ENCODE data around the gene DGKI. TPM values are rescaled to one million over a fixed set of nuclear protein-coding genes. Genes with fewer than 3 reads are reported as not detected.

The DGKI gene
- total and polyA plus RNA-seq, 2 of the 13 experiments (the other 11 are each of a cell fraction or from before 2014, with no cell fraction given), result 0.09 to 0.17 TPM

DNA sequence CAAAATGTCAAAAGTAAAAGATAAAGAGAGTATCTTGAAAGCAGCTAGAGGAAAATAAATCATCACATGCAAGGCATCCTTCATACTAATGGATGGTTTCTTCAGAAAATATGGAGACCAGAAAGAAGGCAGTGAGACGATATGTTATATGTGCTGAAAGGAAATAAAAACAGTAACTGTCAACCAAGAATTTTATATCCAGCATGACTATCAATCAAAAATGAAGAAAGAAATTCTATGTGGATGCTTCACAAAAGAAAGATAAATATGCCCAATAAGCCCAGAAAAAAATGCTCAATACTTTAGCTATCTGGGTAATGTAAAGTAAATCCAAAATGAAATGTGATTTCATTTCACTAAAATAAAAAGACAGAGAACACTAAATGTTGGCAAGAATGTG lies 142.1 kb downstream of the DGKI start:
- FAIRE-seq, result no peak
- intact Hi-C loops (cut with micrococcal nuclease; ENCODE audit: unreplicated experiment) (no loop called here), in situ Hi-C loops (cut with HindIII; ENCODE audit: extremely low pct_ligation_motif_present, low pct_unique_long_range_greater_than_20kb) (no loop called here)
- POLR2A ChIA-PET, result no interaction called here
- Histone ChIP-seq H3K27me3 (ENCODE audit: control insufficient read depth in 1 of 2, insufficient read depth in 2 of 2, low read length in 2 of 2) (peaks cover 0 to 19% of the 10 kb centered on the region in 2 experiments; a peak in 2 of 5 replicates), H3K4me3 (replicated peaks in 1 of 3; ENCODE audit: insufficient read depth in 1 of 3, low read depth in 2 of 3, low read length in 3 of 3) (no peak overlapping the region), H4K20me1 (ENCODE audit: insufficient read depth, low read length) (no peaks in the 10 kb centered on the region), H3K79me2 (ENCODE audit: insufficient read depth, low read length) (no peaks in the 10 kb centered on the region), H3K9ac (ENCODE audit: insufficient read depth, low read depth, low read length) (no peak overlapping the region), H3K36me3 (replicated peaks in 1 of 2; ENCODE audit: control insufficient read depth in 1 of 2, insufficient read depth in 2 of 2, low read length in 2 of 2) (no peaks in the 10 kb centered on the region), H2AFZ (ENCODE audit: low read length) (no peak overlapping the region), H3K4me1 (ENCODE audit: insufficient read depth, low read length) (no peaks in the 10 kb centered on the region), H3K27ac (ENCODE audit: extremely low read length, insufficient read depth, low read length) (no peak overlapping the region), H3K9me3 (ENCODE audit: low read length) (peaks cover 9% of the 10 kb centered on the region; the same call in 1 of the 2 replicates), H3K4me2 (ENCODE audit: low read depth, low read length) (no peak overlapping the region)
- BruUV-seq (replicated peaks), result no TSS peak
- no peak for ATAC-seq
- no peak for TF ChIP-seq ZNF549 (CRISPR knock-in tag; IDR thresholded peaks at IDR 0.05)
- CTCF ChIA-PET (ENCODE audit: low intra/inter-chr PET ratio, low total read pairs), result no interaction called here
- 0% methylated on average over 1 of the region's 1 CpG for WGBS (ENCODE audit: low lambda C conversion rate)
- DNase-seq (ENCODE audit: low spot score), result no peak

DNA sequence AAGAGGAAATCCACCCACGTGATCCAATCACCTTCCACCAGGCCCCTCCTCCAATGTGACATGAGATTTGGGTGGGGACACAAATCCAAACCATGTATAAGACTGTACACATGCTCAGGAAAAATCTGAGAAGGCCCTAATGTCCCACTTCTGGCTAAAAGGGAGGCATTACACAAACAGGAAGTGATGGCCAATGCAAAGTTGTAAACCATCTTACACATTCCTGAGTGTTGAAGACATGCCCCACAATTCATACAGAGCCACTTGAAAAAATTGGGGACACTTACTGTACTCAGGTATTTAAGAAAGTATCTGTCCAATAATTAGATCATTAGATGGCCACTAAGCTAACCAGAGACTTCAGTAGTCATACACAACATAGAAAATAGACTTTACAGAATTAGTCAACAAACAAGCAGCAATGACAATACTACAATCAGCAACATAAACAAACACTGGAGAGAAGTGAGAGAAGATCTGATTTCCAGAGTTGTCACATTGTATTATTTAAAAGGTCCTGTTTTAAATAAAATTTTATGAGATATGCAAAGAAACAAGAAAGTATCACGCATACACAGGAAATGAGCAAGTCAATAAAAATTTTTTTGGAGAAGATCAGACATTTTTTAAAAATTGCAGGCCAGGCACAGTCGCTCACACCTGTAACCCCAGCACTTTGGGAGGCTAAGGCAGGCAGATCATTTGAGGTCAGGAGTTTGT lies 143.3 kb downstream of the DGKI start:
- Histone ChIP-seq H3K4me1 (ENCODE audit: insufficient read depth, low read length) (no peaks in the 10 kb centered on the region), H2AFZ (ENCODE audit: low read length) (no peak overlapping the region), H3K4me2 (ENCODE audit: low read depth, low read length) (no peak overlapping the region), H3K36me3 (replicated peaks in 1 of 2; ENCODE audit: control insufficient read depth in 1 of 2, insufficient read depth in 2 of 2, low read length in 2 of 2) (no peaks in the 10 kb centered on the region), H4K20me1 (ENCODE audit: insufficient read depth, low read length) (no peaks in the 10 kb centered on the region), H3K9ac (ENCODE audit: insufficient read depth, low read depth, low read length) (no peak overlapping the region), H3K27me3 (ENCODE audit: control insufficient read depth in 1 of 2, insufficient read depth in 2 of 2, low read length in 2 of 2) (peaks cover 0 to 29% of the 10 kb centered on the region in 2 experiments; a peak in 3 of 5 replicates), H3K27ac (ENCODE audit: extremely low read length, insufficient read depth, low read length) (no peak overlapping the region), H3K9me3 (ENCODE audit: low read length) (peaks cover 9% of the 10 kb centered on the region; the same call in 1 of the 2 replicates), H3K79me2 (ENCODE audit: insufficient read depth, low read length) (no peaks in the 10 kb centered on the region), H3K4me3 (replicated peaks in 1 of 3; ENCODE audit: insufficient read depth in 1 of 3, low read depth in 2 of 3, low read length in 3 of 3) (no peak overlapping the region)
- intact Hi-C loops (cut with micrococcal nuclease; ENCODE audit: unreplicated experiment), result no loop called here
- FAIRE-seq, result no peak
- ATAC-seq, result no peak
- no peak for DNase-seq (ENCODE audit: low spot score)
- 21% methylated on average over 3 of the region's 3 CpGs for WGBS (ENCODE audit: low lambda C conversion rate)
- ChIA-PET CTCF (ENCODE audit: low intra/inter-chr PET ratio, low total read pairs) (no interaction called here), POLR2A (no interaction called here)
- in situ Hi-C loops (cut with HindIII; ENCODE audit: extremely low pct_ligation_motif_present, low pct_unique_long_range_greater_than_20kb), result no loop called here
- BruUV-seq (replicated peaks), result no TSS peak
- TF ChIP-seq, protein P1, sequence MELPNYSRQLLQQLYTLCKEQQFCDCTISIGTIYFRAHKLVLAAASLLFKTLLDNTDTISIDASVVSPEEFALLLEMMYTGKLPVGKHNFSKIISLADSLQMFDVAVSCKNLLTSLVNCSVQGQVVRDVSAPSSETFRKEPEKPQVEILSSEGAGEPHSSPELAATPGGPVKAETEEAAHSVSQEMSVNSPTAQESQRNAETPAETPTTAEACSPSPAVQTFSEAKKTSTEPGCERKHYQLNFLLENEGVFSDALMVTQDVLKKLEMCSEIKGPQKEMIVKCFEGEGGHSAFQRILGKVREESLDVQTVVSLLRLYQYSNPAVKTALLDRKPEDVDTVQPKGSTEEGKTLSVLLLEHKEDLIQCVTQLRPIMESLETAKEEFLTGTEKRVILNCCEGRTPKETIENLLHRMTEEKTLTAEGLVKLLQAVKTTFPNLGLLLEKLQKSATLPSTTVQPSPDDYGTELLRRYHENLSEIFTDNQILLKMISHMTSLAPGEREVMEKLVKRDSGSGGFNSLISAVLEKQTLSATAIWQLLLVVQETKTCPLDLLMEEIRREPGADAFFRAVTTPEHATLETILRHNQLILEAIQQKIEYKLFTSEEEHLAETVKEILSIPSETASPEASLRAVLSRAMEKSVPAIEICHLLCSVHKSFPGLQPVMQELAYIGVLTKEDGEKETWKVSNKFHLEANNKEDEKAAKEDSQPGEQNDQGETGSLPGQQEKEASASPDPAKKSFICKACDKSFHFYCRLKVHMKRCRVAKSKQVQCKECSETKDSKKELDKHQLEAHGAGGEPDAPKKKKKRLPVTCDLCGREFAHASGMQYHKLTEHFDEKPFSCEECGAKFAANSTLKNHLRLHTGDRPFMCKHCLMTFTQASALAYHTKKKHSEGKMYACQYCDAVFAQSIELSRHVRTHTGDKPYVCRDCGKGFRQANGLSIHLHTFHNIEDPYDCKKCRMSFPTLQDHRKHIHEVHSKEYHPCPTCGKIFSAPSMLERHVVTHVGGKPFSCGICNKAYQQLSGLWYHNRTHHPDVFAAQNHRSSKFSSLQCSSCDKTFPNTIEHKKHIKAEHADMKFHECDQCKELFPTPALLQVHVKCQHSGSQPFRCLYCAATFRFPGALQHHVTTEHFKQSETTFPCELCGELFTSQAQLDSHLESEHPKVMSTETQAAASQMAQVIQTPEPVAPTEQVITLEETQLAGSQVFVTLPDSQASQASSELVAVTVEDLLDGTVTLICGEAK (IDR thresholded peaks at IDR 0.05), result no peak
- TF ChIP-seq, protein P1 (CRISPR knock-in tag; IDR thresholded peaks at IDR 0.05), result no peak
- TF ChIP-seq KAT8 (CRISPR knock-in tag; IDR thresholded peaks at IDR 0.05) (no peak), POGZ (CRISPR knock-in tag; IDR thresholded peaks at IDR 0.05) (no peak), ZSCAN25 (CRISPR knock-in tag; IDR thresholded peaks at IDR 0.05) (no peak)
